IPS DF 6.9 (cell line): ENCODE data around the gene ST8SIA6.

ENCODE experiments used
- DNase-seq: peaks from one replicate; pipeline ENCODE4 v3.0.0-alpha.2; 2013; ENCODE audit warnings: low read depth, low spot score
- H3K27ac ChIP-seq: one replicate; pipeline ENCODE4 v1.5.1; 2013; ENCODE audit warnings: low read length, control low read depth
- H3K27me3 ChIP-seq: 2 replicates; pipeline ENCODE4 v1.6.1; 2013; ENCODE audit warnings: mild to moderate bottlenecking, low read length; ENCODE audit not compliant: control insufficient read depth, insufficient read depth
- H3K36me3 ChIP-seq: 2 replicates; pipeline ENCODE4 v1.6.1; 2013; ENCODE audit warnings: low read length; ENCODE audit not compliant: control insufficient read depth, insufficient read depth
- H3K4me1 ChIP-seq: 2 replicates; pipeline ENCODE4 v1.6.1; 2013; ENCODE audit warnings: low read length; ENCODE audit not compliant: control insufficient read depth, insufficient read depth
- H3K4me3 ChIP-seq: 2 replicates; pipeline ENCODE4 v1.5.1; 2013; ENCODE audit warnings: mild to moderate bottlenecking, low read length
- H3K9me3 ChIP-seq: 2 replicates; pipeline ENCODE4 v1.6.1; 2013; ENCODE audit warnings: low read length, inconsistent platforms; ENCODE audit not compliant: control insufficient read depth, insufficient read depth
- WGBS: extraction: QIAGEN DNeasy Blood & Tissue Kit; methylation state at CpG from one replicate; pipeline ENCODE4 v1.1.7; 2013; ENCODE audit warnings: mixed read lengths, missing lambda C conversion rate; ENCODE audit not compliant: insufficient read length, insufficient coverage; 5-methylcytosine and 5-hydroxymethylcytosine counted together

ST8SIA6 gene

DNA sequence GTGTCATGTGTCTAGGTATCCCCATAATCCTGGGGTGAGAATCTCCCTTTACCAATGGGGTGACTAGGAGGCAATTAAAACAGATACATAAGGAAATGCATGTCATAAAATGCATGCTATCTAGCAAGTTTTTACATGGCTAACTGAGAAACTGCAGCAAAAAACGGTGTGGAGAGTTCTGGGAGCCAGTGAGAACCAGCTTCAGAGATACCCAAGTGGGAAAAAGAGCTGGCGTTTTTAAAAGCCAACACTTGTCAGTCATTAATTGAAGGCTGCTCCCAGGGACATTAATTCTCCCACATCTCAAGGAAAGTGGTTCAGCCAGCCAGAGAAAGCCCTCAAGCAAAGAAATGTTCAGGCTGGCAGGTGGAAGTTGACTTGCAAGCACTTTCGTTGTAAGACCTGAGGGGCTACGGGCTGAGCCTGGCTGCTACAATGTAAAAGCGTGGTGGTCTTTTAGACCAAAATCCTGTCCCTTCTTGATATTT is 28.1 kb downstream of the ST8SIA6 start:
- no peak for DNase-seq
- Histone ChIP-seq H3K4me1 (no peaks in the 10 kb centered on the region), H3K9me3 (no peaks in the 10 kb centered on the region), H3K36me3 (no peaks in the 10 kb centered on the region), H3K4me3 (no peak overlapping the region), H3K27ac (no peak overlapping the region), H3K27me3 (no peaks in the 10 kb centered on the region)
- no CpG with 5 or more reads among the region's 5 CpGs for WGBS

DNA sequence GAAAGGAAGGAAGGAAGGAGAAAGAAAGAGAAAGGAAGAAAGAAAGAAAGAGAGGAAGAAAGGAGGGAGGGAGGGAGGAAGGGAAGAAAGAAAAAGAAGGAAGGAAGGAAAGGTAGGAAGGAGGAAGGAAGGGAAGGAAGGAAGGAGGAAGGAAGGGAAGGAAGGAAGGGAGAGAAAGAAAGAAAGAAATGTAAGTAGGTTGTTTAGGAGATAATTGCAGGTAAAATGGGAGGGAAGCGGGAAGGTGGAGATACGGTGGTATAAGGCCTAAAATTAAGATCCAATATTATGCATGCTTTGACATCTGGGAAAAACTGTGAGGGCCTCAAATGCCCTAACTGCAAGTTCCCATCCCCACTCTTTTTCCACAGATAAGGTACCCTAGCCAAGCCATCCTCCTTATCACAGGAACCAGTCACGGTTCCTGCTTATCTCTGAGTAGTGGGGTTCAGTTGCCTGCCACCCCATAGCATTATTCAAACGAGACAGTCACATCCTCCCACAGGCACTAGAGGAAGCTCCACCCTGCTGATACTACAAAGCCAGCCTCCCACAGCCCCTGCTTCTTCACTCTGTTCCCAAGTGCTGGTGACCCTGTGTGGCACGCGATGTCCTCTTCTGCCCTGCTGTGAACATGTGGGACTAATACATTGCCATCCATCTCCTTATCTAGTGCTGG is 28.7 kb downstream of the ST8SIA6 start:
- no peaks in the 10 kb centered on the region for H3K36me3 ChIP-seq
- H3K4me3 ChIP-seq, result no peak overlapping the region
- no peaks in the 10 kb centered on the region for H3K27me3 ChIP-seq
- no peaks in the 10 kb centered on the region for H3K4me1 ChIP-seq
- H3K27ac ChIP-seq, result no peak overlapping the region
- H3K9me3 ChIP-seq, result no peaks in the 10 kb centered on the region
- no peak for DNase-seq
- 100% methylated on average over 2 of the region's 6 CpGs for WGBS

DNA sequence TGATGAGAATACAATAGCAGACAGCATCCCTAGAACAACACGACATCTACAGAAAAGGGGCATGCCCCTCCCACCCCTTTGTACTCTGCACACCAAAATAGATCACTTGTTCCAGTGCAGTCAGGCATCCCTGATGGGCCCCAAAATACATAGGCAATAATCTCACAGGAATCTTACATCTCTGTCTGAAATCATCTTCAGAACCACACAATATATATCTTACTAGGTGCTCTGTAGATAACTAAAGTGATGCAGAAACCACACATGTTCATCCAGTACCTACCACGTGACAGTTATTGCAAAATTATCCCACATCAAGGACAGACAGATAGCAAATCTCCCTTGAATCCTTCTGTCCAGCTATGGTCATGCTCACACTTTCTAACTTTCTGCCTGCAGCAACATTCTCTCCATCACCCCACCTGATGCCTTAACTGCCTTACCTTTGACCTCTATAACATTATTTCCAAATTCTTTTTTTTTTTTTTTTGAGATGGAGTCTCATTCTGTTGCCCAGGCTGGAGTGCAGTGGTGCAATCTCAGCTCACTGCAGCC is 30.7 kb downstream of the ST8SIA6 start:
- WGBS, result no CpG with 5 or more reads among the region's 2 CpGs
- Histone ChIP-seq H3K9me3 (no peaks in the 10 kb centered on the region), H3K27ac (no peak overlapping the region), H3K4me3 (no peak overlapping the region), H3K4me1 (no peaks in the 10 kb centered on the region), H3K36me3 (no peaks in the 10 kb centered on the region), H3K27me3 (no peaks in the 10 kb centered on the region)
- no peak for DNase-seq

DNA sequence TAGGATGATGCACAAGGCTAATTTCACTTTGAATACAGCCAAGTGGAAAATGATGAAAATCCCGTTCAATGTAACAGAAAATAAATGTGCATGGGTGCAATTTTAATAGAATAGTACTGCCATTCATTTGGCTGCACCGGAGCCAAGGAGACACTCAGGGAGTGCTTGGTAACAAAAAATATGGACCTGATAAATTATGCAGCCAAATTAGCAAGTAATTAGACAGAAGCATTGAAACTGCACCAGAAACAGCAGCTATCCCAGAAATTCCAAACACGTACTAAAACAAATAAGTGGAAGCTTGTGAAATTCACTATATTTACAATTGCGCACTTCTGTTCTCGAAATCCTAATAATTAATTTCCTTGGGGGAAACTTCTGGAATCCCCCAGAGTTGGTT is 31.5 kb downstream of the ST8SIA6 start:
- Histone ChIP-seq H3K36me3 (no peaks in the 10 kb centered on the region), H3K27ac (no peak overlapping the region), H3K4me3 (no peak overlapping the region), H3K4me1 (no peaks in the 10 kb centered on the region), H3K9me3 (no peaks in the 10 kb centered on the region), H3K27me3 (no peaks in the 10 kb centered on the region)
- no CpG with 5 or more reads among the region's 5 CpGs for WGBS
- no peak for DNase-seq

DNA sequence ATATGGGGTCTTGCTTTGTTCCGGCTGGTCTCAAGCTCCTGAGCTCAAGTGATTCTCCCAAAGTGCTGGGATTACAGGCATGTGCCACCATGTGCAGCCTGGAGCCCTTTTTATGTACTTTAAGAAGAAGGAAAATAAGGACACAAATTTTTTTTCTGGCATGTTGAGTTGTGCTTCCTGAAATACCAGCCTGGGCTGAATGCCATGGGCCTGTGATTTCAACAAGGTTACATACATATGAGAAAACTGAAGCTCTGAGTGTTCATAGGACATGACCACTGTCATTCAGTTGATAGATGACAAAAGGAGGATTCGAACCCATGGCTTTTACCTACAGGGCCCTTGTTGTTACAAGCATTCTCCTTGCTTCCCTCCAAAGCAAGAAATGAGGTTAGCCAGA is 36.1 kb downstream of the ST8SIA6 start:
- H3K4me1 ChIP-seq, result no peaks in the 10 kb centered on the region
- H3K9me3 ChIP-seq, result no peaks in the 10 kb centered on the region
- no peak overlapping the region for H3K27ac ChIP-seq
- no peak overlapping the region for H3K4me3 ChIP-seq
- H3K36me3 ChIP-seq, result no peaks in the 10 kb centered on the region
- WGBS, result no CpG with 5 or more reads among the region's 2 CpGs
- no peaks in the 10 kb centered on the region for H3K27me3 ChIP-seq
- no peak for DNase-seq

DNA sequence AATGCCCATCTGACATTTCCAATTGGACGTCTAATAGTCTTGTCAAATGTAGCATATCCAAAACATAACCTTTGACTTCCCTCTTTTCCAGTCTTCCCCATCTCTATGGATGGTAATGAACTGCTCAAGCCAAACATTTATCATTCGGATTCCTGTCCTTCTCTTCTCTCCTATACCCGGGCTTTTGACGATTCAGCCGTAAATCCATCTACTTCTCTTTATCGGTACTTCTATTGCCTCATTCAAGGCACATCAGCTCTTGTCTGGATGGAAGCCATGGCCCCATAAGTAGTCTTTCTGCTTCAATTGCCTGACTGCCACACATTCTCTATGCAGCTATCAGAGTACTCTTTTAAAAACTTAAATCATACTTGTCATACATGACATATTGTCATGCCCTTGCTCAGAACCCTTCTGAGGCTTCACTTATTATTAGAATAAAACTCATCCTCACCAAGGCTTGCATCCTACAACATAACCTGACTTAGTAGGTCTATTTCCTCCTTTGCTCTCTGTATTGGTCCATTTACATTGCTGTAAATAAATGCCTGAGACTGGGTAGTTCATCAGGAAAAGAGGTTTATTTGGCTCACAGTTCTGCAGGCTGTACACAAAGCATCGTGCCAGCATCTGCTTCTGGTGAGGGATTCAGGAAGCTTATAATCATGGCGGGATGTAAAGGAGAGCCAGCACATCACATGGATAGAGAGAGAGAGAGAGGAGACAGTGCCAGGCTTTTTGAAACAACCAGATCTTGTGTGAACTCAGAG is 37.8 kb downstream of the ST8SIA6 start:
- WGBS, result no CpG with 5 or more reads among the region's 8 CpGs
- no peaks in the 10 kb centered on the region for H3K27me3 ChIP-seq
- H3K4me3 ChIP-seq, result no peak overlapping the region
- no peaks in the 10 kb centered on the region for H3K36me3 ChIP-seq
- H3K27ac ChIP-seq, result no peak overlapping the region
- H3K9me3 ChIP-seq, result no peaks in the 10 kb centered on the region
- no peak for DNase-seq
- no peaks in the 10 kb centered on the region for H3K4me1 ChIP-seq

DNA sequence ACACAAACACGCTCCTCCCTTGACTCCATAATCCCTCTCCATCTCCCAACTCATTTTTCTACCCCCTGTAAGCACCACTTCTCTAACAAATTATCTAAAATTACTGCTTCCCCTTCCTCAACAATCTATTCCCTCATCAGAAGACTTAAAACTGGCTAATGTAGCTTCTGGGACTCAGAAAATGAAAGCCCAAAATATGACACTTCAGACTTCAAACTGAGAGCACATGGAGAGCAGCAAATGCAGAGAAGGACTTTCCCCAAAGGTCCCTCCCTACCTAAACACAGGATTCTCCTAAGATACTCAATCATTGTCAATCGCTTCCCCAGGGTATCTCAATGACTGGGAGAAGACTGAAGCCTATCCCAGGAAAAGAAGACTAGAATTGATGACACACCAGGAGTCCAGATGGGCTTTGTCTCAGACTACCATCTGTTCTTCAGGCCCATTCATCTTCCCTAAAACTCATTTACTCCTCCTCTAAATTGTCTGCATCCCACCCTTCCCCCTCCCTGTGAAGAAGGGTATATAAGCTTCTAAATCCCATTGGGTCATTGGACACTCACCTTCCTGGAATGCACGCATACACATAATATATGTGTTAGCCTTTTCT is 39.2 kb downstream of the ST8SIA6 start:
- WGBS, result 100% methylated on average over 1 of the region's 3 CpGs
- DNase-seq, result no peak

DNA sequence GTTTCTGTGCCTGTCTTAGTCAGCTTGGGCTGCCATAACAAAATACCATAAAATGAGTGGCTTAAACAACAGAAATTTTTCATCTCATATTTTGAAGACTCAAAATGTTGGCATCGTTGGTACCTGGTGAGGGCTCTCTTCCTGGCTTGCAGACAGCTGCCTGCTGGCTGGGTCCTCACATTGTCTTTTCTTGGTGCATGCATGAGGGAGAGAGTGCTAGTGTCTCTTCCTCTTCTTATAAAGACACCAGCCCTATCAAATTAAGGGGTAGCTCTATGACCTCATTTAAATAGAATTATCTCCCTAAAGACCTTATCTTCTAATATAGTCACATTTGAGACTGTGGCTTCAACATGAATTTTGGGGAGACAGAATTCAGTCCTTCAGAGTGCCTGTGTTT is 39.9 kb downstream of the ST8SIA6 start:
- Histone ChIP-seq H3K9me3 (no peaks in the 10 kb centered on the region), H3K36me3 (no peaks in the 10 kb centered on the region), H3K4me1 (no peaks in the 10 kb centered on the region), H3K27ac (no peak overlapping the region), H3K27me3 (no peaks in the 10 kb centered on the region), H3K4me3 (no peak overlapping the region)
- WGBS, result no CpG with 5 or more reads among the region's 1 CpG
- DNase-seq, result no peak

More for the DNA sequence above, 39.2 kb downstream of the ST8SIA6 start:
- H3K27me3 ChIP-seq, result no peaks in the 10 kb centered on the region
- no peak overlapping the region for H3K4me3 ChIP-seq
- H3K9me3 ChIP-seq, result no peaks in the 10 kb centered on the region
- H3K4me1 ChIP-seq, result no peaks in the 10 kb centered on the region
- no peak overlapping the region for H3K27ac ChIP-seq
- no peaks in the 10 kb centered on the region for H3K36me3 ChIP-seq

DNA sequence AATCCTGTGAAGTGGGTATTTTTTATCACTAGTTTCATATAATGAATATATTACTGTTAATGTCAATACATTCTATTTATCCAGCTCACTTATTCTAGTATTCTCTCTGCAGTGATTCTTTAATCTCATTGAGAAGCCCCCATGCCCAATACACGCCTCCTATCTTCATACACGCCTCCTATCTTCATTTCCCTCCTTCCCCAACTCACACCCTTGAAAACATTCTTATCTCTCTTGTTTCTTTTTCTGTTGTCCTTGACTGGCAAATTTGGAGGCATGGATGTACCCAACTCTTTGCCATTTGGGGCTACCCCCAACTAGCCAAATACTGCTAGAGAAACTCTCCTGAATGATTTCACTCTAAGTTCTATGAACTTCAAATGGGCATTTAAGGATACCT is 40.5 kb downstream of the ST8SIA6 start:
- 100% methylated on average over 2 of the region's 2 CpGs for WGBS
- H3K4me3 ChIP-seq, result no peak overlapping the region

DNA sequence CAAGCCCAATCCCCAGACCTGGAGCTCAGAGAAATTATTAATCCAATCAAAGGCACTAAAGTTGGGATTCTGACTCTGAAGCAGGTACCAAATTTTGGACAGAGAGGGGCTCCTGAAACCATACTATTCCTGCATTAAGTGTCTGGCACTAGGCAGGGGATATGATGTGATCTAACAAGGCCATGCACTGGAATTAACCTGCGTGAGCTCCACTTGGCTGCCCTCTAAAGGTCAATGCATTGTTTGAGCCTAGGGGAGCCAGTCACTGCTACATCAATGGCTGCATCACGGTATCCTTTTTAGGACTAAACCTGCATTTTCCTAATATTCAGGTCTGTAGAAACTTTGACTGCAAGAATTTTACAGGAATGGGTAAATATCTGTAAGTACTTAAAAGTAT is 42.1 kb downstream of the ST8SIA6 start:
- no CpG with 5 or more reads among the region's 2 CpGs for whole genome bisulfite sequencing
- no peaks in the 10 kb centered on the region for H3K36me3 ChIP-seq
- H3K27ac ChIP-seq, result no peak overlapping the region
- DNase-seq, result no peak
- H3K9me3 ChIP-seq, result no peaks in the 10 kb centered on the region
- H3K4me1 ChIP-seq, result no peaks in the 10 kb centered on the region
- no peak overlapping the region for H3K4me3 ChIP-seq
- H3K27me3 ChIP-seq, result no peaks in the 10 kb centered on the region

More for the DNA sequence above, 40.5 kb downstream of the ST8SIA6 start:
- no peak for DNase-seq
- H3K27me3 ChIP-seq, result no peaks in the 10 kb centered on the region
- H3K4me1 ChIP-seq, result no peaks in the 10 kb centered on the region
- no peaks in the 10 kb centered on the region for H3K36me3 ChIP-seq
- no peak overlapping the region for H3K27ac ChIP-seq
- H3K9me3 ChIP-seq, result no peaks in the 10 kb centered on the region
